DMS114 treated with DMSO at 0.1 percent for 48 hours (cell line): ENCODE data around the gene PSMD3.

Experiments
- DNase-seq: peaks from one replicate; lab custom pipeline; 2025; ENCODE audit not compliant: unreplicated experiment; lab: John Stamatoyannopoulos, UW

PSMD3 gene

DNA sequence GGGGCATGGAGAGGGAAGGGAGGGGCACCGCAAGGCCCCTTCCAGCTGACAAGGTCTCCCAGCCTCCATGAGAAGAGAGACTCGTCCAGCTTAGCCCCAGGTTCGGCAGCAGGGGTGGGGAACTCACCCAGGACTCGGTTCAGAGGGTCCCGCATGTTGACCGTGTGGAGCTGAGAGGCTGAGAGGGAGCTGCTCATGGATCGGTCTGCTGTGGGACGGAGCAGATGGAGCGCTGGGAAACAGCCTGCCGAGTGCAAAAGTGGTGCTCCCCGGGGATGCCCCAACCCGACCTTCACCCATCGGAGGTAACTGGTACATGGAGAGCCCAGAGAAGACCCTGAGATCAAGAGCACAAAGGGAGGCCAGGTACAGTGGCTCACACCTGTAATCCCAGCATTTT, 39.5 kb downstream of the PSMD3 start:
- DNase-seq = no peak

DNA sequence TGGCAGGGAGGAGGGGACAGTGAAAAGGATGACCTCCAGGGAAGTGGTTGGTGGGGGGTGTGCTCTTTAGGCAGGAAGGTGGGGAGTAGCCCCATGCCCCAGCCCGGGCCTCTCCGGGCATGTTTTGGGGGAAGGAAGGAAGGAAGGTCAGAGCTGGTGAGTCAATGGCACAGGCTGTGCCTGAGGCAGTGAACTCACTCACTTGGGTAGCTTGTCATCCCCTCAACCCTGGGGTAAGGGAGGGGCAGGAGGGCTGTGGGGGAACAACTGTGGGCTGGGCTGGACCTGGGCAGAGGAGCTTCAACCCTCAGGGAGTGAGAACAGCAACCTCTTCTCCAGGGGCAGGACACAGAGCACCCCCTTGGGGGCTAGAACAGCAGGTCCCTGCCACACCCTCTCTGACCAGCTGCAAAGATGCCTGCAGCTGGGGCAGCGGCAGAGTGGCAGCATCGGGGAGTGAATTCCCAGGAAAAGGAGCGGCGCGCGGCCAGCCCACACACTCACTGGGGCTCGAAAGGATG, 40.9 kb downstream of the PSMD3 start:
- no peak for DNase-seq

DNA sequence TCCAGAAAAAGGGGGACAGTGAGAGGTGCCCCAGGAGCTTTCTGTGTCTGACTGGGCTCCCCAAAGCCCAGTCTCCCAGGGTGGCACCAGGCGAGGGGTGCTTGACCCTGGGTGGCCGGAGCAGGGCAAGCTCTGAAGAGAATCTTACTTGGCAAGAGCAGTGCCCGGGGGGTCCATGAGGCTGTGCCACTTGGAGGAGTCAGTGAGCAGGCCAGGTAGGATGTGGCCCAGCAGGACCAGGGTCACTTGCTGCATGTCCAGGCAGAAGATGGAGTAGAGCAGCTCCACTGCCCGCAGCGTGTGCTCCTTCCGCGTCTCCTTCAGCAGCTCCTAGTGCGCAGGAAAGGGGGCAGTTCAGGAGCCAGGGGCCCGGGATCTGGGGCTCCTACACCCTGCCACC, 41.9 kb downstream of the PSMD3 start:
- DNase-seq = no peak

DNA sequence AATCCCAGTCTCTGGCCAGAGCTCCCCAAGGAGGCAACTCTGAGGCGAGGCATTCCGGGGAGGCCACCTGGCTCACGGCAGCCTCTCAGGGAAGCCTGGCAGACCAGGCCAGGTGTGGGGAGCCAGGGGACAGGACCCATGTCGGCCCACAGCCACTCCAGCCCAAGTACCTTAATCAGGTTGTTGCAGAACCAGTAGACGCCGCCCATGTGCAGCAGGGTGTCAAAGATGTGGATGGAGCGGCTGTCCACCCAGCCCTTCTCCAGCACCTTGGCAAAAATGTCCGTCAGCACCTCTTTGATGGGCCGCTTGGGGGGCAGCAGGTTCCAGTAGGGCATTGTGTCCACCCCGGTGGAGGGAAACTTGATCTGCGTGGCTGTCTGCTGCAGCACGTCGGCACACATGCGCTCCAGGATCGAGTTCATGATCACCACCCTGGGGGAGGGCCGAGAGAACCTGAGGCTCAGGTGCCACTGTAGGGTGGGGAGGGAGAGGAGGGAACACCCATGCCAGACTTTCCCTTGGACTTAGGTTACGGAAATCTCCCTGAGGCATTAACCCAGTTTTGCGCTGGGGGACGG, 42.4 kb downstream of the PSMD3 start:
- DNase-seq = no peak

DNA sequence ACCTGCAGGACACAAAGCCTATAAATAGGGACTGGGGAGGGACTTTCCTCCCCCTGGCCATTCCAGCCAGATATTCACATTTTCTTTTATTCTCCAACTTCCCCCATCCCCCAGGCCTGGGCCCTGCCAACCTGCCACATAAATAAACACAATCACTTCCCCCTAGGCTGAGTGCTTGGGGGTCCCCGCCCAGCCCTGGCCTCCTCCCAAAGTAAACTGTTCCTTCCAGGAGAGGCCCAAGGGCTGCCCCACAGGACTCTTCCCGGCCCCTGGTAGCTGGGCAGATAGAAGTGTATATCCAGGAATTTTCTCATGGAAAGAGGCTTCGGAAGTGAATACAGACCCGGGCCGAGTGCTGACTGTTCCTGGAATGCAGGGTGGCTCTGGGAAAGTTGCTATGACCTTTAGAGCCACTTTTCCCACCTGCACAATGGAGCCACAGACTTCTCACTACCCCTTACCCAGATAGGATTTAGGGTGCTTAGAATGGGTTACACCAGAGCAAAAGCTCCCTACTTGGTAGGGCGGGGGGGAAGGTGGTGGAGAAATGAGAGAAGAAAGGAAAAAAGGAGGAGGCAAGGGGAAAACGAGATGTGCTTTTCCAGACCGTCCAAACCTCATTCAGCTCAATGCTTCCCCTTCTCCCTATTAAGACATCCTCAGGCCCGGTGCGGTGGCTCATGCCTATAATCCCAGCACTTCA, 43.1 kb downstream of the PSMD3 start:
- DNase-seq = no peak

DNA sequence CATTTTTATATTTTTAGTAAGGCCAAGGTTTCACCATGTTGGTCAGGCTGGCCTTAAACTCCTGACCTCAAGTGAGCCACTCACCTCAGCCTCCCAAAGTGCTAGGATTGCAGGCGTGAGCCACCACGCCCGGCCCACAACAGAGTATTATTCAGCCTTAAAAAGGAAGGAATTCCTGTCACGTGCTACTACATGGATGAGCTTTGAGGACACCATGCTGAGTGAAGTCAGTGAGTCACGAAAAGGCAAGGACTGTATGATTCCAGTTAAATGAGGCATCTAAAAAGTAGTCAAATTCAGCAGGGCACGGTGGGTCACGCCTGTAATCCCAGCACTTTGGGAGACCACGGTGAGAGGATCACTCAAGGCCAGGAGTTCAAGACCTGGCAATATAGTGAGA, 44.3 kb downstream of the PSMD3 start:
- no peak for DNase-seq

DNA sequence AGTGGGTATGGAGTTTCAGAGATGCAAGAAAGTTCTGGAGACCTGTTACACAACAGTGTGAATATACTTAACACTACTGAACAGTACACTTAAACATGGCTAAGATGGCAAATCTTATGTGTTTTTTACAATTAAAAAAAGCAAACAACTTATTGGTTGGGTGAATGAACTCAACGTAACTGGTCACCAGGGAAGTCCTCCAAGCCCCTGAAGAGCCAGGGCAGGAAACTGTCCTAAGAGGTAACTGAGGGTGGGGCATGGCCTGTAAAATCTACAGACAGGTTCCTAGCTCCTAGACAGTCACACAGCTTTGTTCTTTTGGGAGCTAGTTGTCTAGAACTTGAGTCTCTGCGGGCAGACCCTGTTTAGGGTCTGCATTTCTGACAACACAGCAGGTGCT, 45.0 kb downstream of the PSMD3 start:
- no peak for DNase-seq

DNA sequence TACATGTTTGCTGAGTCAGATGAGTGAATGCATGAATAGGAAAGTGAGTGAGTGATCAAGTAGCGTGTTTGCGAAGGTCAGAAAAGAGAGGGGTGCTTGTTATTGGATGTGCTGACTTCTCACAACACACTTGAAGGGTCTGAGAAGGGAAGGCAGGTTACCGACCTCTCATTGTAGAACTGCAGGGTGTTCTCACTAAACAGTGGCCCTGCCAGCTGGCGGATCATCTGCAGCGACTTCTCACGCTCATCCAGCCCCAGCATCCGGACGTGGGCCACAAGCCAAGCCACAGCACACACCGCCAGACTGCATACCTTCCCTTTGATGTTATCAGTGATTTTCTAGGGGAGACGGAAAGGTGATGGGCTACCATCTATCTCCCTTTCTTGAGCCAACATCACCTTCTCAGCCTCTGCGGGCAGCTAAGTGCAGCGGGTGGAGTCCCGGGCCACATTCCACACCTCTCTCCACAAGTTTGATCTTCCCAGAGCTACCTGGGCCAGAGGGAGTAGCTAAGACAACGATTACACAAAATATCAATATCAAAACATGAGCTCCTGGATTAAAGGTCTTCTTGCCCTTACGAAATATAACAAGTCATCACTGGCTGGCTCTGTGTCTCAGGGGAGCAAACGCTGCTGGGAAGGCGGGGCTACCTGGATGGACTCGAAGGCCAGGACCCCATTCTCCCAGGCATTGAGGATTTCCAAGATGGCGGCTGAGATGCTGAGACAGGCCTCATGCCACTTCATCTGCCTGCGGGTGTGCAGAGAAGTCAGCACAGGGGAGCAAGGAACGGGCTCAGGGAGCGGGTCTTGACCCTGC, 45.6 kb downstream of the PSMD3 start:
- no peak for DNase-seq

DNA sequence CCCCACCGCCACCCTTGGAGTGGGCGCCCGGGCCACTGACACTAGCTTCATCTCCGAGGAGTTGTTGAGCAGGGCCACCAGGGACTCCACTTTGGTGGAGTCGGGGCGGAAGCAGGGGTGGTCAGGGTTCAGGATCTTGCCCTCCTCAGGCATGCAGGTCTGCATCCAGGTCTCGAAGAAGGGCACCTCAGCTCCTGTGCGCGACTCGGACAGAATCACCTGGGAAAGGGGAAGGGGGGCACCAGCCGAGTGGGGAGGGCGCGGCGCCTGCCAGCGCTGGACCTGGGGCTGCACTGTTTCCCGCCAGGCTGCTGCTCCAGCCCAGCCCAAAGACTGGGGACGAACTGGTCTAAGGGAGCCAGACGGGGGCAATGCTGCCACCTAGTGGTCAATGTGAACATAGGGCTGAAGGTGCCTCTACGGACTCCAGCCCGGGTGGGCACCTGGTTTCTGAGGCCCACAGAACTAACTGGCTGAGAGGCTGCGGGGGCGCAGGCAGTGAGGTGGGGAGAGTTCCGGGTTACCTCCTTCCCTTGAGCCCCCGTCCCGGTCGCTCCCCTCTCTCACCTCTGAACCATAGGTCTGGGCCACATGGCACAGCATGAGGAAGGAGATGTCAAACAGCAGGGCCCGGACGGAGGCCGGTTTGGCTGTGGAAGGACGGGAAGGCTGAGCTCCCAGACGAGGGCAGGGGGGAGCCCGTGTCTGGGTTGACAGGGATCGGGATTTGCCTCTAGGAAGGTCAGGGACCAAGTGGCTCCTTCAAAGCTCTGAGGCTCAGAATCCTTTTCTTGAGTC, 46.4 kb downstream of the PSMD3 start:
- peak; percentile 13 for DNase-seq

DNA sequence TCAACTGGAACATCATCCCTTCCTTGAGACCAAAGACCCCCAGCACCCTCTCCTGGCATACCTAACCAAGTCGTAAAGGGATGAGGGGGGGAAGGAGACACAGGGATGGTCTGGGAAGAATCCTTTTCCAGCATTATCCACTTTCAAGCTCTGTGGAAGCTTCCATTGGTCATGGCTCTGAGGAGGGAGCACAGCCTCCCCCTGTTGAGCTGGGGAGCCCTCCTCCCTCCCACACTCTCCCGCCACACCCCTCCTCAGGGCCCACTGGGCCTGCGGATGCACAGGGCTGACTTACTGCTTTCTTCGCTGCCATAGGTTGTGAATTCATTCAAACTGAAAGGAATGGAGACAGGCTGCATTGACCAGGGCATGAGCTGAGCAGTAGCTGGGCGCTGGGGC, 47.0 kb downstream of the PSMD3 start:
- no peak for DNase-seq

DNA sequence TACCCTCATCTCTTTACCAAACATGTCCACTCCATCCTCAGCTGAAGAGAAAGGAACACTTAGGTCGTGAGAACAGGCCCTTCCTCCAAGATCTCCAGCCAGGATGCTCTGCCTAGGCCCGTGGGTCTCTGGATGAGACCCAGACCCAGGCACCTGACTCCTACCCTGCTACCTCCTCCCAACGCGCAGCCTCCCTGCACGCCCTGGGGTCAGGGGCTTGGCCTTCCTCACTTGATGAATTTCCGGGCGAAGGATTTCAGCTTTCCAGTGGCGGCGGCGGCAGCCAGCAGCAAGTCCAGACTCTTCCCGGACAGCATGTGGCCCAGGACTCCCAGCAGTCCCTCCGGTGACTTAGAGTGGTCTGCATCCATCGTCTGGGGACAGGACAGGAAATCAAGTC, 48.0 kb downstream of the PSMD3 start:
- no peak for DNase-seq

DNA sequence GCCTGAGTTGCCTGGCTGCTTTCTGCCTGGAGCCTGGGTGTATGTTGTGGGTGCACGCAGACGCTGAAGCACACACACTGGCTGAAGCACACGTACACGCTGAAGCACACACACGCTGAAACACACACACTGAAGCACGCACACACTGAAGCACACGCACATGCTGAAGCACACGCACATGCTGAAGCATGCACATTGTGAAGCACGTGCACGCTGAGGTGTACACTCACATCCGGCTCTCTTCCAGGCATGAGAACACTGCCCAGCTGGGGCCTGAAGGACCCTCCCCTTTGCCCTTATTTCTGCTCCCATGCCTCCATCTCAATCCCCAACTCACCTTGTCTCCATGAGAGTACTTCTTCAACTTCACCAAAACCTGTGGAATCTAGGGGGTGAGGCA, 51.1 kb downstream of the PSMD3 start:
- no peak for DNase-seq

DNA sequence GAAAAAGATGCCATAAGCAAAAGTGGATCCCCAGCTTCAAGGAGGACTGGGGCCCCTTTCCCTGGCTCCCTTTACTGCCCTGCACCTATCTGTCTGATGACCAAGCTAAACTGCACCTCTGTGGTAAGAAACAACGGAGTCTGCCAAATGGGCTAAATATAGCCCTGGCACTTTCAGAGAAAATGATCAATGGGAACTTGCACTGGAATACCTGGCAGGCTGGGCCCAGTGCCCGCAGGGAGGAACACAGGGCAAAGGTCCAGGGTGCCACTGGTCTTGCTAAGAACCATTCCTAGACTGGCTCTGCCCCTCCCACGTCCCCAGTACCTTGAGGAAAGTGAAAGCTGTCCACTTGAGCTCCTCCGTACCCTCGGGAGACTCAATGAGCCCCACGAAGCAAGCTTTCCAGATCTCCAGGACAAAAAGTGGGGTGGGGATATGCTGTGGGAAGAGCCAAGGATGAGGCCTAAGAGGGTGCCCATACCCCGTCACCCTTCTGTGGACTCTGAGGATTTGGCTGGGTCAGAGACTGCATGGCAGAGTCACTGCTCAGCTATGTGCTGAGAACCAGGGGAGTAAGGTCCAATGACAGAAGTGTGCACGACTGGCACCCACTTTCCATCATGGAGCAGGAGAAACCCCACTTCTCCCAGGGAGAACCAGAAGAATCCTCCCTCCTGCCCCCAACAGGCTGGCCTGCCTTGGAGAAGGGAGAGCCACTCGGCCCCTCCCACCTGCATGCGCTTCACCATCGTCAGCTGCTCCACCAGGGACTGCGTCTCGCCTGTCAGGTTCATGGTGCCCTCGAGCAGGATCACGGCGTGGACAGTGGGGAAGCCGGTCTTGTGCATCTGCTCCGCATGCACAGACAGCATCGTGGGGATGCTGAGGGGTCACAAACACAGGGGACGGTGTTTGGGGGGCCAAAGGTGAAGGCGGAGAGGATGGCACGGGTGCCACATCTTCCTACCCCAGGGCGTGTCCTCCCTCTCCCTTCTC, 52.0 kb downstream of the PSMD3 start:
- DNase-seq = no peak

DNA sequence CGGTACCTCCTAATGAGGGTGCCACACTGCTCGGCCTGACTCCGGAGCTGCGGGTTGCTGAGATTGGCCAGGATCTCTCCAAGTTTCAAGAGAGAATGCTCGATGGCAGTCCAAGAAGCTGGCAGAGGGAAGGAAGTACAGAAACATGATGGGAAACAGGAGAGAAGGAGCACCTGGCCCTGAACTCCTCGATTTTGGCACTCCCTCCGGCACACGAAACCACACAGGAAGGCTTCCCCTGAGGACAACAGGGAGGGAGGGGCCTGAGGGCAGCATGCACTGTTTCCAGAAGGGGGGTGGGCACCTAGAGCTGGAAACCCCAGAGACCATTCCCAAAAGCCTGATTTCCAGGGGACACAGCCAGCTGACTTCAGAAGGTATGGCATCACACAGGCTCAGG, 52.7 kb downstream of the PSMD3 start:
- no peak for DNase-seq

DNA sequence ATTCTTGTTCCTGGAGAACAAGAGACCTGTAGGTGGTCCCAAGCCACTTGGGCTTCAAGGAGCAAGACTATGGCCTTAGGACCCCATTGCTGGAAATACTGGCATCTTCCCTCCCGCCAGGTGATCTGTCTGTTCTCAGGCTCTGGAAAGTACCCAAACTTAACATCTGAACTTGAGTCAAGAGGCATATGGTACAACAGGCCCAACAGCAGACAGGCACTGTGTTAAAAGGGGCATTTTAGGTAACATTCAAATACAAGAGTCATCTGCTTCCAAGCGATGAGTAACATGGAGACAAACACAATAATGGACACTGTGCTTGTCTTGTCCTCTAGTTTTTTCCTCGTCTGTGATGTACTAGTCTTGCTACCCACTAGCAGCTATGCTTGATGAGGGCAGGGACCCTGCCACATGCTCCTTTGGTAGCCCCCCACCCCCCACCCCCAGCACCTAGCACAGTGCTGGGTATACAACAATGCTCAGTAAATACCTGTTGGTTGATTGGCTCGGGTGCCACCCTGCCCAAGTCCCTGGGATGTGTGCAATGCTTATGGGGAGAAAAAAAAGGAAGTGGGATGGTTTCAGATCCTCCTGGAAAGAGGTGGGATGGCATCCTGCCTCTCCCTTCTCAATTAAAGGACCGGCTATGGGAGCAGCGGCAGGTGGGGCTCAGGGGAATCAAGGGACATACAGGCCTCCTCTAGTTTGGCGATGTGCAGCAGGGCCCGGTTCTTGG, 54.0 kb downstream of the PSMD3 start:
- DNase-seq = no peak

DNA sequence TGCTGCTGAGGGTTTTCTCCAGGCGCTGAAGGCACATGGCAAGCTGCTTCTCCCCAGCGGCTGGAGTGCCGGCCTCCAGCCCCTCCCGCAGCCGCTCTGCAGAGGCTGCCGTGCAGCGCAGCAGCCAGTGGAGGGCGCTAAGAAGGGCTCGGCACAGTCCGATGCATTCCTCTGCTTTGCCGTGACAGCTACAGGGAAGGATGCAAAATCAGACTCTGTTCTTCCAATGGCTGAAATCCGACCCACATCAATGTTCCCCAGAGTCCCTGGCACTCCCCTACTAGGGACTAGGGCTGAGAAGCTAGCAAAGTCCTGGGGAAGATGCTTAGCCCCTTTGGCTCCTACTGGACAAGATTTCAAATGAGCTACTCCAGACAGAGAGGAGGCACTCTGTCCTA, 54.6 kb downstream of the PSMD3 start:
- DNase-seq = no peak

DNA sequence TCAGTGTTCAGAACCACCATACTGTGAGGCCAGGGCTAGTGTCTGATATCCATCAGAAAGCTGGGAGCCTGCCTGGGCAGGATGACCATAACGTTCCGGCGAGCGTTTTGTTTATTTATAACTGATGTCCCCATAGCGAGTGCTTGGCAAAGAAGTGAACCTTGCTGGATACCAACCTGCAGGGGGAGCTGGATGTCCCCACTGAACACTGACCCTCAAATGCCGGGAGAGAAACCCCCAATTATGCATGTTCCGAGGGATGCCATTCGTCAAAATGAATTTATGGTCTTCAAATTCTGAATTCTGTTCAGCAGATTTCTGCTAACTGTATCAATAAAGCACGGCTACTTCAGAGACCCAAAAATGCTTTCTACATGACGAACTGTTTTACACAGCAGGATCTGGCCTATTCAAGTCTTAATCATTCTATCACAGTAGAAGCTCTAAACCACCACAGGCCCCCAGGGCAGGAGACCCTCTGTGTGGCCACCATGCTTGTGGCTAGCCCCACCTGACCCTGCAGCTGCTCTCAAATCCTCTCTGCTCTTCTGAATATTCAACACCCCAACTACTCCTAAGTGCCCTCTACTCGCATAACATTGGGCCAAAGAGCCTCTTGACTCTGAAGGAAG, 58.4 kb downstream of the PSMD3 start:
- no peak for DNase-seq

DNA sequence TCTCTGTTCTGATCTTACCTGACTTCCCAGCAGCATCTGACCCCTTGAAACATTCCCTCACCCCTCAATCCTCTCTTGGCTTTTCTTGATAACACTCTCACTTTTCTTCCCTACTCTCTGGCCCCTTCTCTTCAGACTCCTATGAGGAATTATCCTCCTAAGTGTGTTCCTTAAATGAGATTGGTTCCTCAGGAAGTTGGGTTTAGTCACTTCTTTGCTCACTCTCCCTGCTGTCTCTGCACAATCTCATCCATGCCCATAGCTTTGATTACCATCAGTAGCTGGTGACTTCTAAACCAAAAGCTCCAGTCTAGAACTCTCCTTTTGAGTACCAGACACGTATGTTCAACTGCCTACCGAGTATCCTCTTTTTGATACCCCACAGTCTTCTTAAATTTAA, 60.6 kb downstream of the PSMD3 start:
- DNase-seq = no peak
